Stimulated activated naive CD8-positive, alpha-beta T cell treated with anti-CD3 and anti-CD28 coated beads, Interleukin-15, Interleukin-2, amounts not matched to agents 100 U/mL and 50 U/mL, for 24 hours (primary cell): ENCODE results near the gene PKDREJ.
"Not testable (repeated sequence)": the region's sequence is repeated elsewhere in the genome, so short reads cannot be mapped to it uniquely, and the experiment has no call there.

Experiments
- ATAC-seq: fragments of 150-1000 bp; cut with Tn5 transposase; one replicate; pipeline ENCODE4 v1.10.0; 2021
- DNase-seq: peaks from one replicate; pipeline ENCODE4 v3.0.0; 2021

Gene PKDREJ, protein sequence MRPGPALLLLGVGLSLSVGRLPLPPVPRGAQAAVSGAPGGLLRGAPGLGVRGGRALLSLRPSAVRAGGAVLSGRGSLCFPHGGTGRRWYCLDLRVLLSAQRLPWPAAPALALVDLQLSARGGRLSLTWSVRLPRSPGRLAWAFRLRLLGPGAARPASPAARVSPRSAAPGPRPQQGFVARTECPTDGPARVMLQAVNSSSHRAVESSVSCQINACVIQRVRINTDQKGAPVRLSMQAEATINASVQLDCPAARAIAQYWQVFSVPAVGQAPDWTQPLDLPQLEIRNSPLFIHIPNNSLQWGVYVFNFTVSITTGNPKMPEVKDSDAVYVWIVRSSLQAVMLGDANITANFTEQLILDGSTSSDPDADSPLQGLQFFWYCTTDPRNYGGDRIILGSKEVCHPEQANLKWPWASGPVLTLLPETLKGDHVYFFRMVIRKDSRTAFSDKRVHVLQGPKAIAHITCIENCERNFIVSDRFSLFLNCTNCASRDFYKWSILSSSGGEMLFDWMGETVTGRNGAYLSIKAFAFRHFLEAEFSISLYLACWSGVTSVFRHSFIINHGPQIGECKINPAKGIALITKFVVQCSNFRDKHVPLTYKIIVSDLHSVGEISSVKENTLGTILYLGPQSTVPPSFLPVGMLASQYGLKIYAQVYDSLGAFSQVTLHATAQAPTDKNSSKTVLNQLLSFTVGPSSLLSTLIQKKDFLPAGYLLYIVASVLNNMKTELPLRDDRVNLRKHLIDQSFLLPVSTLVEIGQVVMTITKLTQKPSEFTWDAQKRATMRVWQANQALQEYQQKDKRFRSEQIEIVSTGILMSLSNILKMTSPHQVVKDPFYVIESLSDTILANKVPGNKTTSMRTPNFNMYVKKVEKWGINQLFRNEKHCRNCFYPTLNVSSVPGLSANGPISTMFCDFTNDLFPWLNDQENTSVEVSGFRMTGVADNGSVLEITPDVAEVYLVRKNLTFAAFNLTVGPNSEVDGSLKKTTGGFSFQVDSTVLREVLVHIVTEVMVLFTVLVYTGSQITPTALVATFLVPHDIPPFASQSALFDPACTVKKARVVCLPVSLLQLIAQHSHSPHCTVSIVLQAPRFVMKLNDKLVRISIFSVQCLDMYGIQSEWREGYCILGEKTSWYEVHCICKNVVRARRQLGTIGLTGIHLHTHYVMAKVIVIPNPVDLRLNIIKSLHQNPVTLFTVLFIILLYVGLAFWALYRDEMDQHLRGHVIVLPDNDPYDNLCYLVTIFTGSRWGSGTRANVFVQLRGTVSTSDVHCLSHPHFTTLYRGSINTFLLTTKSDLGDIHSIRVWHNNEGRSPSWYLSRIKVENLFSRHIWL (N-terminal part only)

DNA sequence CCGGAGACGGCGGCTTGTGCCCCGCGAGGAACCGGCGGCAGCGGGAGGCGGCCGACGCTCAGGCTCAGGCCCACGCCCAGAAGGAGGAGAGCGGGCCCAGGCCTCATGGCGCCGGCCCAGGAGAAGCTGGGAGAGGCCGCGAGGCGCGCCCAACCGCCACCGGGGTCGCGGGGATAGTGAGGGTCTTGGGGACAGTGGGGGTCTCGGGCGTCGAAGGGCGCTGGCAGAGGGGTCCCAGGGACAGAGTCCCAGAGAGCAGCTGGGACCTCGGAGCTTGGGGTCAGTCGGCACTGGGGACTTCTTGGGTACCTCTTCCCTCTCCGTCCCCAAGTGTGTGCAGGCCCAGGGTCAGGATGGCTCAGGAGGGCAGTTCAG, at the start of gene PKDREJ:
Gene PKDREJ (minus strand): TSS at position 128 of the 375 bp plus-strand sequence. CDS start 21 bp downstream, at position 107.
- no peak for DNase-seq
- no peak for ATAC-seq

DNA sequence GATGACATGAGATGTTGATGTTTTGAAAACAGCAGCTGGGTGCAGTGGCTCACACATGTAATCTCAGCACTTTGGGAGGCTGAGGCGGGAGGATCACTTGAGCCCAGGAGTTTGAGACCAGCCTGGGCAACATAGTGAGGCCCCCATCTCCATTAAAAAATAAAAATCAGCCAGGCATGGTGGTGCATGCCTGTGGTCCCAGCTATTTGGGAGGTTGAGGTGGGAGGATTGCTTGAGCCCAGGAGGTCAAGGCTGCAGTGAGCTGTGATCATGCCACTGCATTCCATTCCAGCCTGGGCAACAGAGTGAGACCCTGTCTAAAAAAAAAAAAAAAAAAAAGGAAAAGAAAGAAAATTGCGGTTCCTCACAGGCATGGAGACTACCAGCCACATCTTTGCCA, 49.7 kb upstream of the PKDREJ start:
- ATAC-seq, DNase-seq: not testable (repeated sequence)

DNA sequence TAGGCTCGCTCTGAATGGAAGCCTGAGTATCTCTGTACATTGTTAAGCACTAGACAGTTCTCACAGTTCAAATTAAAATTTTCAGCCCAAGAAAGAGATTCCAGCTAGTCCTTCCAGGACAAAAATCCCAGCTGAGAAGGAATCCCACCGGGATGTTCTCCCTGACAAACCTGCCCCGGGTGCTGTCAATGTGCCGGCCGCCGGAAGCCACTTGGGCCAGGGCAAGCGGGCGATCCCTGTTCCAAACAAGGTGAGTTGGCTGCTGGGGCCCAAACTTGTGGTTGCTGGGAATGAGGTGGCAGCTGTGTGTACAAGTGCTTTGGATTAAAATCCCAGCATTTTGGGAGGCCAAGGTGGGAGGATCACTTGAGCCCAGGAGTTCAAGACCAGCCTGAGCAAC, 48.9 kb upstream of the PKDREJ start:
- DNase-seq (no peak), ATAC-seq (no peak)

DNA sequence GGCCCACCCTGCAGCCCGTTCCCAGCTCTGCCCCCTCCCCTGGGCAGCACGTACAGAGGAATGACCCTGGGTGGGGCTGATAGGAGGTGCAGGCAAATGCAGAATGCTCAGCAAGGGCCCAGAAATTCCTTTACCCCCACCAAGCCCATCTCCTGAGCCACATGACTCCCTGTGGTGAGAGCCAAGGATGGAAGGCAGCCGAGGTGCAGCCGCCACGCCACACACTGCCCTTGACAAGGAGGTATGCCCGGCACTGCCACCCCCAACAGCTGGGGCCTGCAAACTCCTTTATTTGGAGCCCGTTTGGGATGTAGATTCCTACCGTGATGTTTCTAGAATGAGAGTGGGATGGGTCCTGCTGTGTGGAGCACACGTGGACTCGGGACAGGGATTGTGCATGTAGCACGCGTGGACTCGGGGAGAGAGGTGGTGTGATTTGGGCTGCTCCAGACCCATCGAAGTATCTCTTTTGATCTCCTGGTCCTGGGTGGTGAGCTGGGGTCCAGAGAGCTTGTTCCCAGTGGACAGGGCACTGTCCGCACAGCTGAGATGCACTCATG, 46.5 kb upstream of the PKDREJ start:
- DNase-seq (no peak), ATAC-seq (no peak)

DNA sequence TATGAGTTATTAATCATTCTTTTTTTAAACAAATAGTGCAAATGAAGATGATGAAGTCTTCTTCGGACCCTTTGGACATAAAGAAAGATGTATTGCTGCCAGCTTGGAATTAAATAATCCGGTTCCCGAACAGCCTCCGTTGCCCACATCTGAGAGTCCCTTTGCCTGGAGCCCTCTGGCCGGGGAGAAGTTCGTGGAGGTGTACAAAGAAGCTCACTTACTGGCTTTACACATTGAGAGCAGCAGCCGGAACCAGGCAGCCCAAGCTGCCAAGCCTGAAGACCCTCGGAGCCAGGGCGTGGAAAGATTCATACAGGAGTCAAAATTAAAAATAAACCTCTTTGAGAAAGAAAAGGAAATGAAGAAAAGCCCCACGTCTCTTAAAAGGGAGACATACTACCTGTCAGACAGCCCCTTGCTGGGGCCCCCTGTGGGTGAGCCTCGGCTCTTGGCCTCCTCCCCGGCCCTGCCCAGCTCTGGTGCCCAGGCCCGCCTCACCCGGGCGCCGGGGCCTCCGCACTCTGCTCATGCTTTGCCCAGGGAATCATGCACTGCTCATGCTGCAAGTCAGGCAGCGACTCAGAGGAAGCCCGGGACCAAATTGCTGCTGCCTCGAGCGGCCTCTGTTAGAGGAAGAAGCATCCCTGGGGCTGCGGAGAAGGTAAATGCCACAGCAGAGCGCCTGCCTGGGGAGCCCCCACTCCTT, 45.3 kb upstream of the PKDREJ start:
- ATAC-seq, result no peak
- no peak for DNase-seq

DNA sequence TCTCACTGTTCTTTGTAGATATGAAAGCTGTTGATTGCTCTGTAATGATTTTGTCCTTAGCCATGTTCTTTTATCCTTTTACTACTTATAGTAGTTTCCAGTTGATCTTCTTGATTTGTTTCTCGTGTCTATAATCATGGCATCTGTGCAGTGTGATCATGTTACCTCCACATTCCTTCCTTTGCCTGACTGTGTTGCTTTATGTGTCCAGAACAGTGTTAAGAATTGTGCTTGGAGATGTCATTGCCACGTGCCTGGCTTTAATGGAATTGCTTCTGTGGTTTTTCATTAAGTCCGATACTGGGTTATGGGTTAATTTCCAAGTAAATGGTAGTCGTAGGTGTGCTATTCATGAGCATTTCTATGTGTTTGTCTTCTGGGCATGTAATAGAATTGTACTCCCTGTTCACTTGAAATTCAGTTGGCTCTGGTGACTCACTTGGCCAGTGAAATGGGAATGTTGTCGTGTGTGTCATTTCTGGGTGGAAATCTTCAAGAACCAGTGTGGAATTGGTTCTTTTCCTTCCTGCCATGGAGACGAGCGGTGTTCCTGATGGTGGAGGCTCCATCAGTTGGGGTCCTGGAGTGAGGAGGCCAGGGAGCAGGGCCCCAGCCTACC, 40.3 kb upstream of the PKDREJ start:
- DNase-seq (no peak), ATAC-seq (no peak)

DNA sequence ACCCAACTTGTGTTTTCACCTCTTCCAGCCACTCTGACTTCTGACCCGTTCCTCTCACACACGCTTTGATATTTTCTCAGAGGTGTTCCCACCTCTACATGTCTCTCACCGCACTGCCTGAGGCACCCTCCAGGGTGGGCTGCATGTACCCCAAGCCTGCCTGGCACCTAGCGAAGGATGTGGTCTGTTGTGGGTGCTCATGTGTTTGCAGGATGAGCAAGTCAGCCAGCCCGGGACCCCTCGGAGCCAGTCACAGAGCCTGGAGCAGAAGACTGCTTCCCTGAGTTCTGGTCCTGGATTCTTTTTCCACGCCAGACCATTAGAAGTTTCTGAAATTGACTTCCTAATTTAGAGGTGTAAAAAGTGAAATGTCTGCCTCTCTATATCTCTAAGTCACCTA, 37.3 kb upstream of the PKDREJ start:
- DNase-seq (no peak), ATAC-seq (no peak)

DNA sequence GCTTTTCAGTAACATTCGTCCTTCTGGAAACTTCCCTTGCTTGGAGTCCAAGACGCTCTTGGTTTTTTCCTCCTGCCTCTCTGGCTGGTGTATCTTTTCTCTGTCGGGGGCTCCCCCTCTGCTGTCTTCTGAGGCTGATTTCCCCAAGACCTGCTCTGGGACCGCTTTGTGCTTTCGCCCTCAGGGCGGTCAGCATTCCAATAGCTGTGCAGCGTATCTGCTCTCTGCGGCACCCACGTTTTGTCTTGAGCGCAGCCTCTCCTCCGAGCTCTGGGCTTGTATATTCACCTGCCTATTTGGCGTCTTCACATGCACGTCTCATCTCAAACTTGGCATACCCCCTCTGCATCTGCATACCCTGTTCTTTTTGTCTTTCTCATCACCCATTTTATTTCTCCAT, 36.0 kb upstream of the PKDREJ start:
- ATAC-seq (no peak), DNase-seq (no peak)

DNA sequence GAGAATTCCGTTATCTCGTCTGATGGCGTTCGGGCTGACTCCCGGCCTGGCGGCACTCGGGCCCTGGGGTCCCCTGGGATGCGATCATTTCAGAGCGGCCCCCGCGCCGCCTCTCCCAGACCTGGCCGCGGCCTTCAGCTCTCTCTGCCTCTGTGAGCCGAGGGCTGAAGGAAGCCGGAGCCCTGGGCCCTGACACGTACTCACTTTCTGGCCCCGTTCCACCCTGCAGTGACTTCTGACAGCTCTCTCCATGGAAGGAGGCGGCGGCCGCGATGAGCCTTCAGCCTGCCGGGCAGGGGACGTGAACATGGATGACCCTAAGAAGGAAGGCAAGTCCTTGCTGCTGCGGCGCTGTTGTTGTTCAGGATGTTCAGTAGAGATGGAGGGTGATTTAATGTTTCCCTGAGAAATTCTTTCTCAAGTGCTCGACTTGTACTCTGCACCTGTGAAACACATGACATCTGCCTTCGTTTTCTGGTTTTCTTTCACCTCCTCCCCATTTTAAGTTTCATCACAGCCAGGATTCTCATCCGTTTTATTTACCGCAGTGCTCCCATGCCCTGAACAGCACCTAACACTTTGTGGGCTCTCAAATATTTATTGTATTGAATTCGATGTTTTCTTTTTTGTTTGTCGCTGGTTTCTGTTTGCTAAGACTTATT, 34.1 kb upstream of the PKDREJ start:
- no peak for ATAC-seq
- DNase-seq, result peak; percentile 33

DNA sequence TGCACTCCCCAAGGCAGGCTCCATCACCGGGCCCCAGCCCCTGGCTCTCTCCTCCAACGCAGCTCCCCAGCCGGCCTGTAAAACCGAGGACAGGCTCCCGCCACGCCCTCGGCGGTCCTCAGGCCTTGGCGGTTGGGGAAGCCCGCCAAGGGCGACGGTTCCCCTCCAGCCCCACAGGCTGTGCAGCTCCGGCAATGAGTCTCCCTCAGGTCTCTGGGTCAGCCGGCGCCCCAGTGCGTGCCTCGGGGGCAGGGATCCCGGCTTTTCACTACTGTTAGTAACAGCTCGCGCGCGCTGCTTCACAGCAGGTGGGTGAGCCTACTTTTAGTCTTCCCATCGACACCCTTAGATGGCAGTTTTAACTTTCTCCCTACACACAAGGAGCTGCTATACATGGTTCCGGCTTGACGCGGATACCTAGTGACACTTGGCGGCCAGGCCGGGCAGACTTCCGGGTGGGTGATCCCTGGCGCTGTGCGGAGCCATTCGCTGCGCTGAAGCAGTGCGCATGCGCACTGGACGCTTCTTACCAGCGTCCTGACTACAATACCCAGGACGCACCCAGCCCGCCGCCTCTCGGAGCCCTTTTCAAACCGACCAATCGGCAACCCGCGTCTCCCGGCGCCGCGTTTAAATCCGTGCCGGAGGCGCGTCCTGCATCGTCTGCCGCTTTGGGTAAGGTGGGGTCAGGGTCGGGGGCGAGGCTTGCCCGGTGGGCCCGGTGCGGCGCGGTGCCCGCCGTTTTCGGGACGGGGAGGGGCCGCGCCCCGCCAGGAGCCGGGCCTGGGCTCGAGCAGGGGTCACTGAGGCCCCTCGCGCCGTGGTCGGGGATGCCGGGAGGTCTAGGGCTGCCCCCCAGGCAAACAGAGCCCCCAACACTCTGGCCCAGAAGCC, 33.4 kb upstream of the PKDREJ start, which contains the start of gene GTSE1:
Gene GTSE1 (plus strand): TSS at position 614 of the 894 bp plus-strand sequence. CDS start 531 bp downstream, outside the sequence.
- ATAC-seq, result peak; percentile 99
- DNase-seq, result peak; percentile 96

DNA sequence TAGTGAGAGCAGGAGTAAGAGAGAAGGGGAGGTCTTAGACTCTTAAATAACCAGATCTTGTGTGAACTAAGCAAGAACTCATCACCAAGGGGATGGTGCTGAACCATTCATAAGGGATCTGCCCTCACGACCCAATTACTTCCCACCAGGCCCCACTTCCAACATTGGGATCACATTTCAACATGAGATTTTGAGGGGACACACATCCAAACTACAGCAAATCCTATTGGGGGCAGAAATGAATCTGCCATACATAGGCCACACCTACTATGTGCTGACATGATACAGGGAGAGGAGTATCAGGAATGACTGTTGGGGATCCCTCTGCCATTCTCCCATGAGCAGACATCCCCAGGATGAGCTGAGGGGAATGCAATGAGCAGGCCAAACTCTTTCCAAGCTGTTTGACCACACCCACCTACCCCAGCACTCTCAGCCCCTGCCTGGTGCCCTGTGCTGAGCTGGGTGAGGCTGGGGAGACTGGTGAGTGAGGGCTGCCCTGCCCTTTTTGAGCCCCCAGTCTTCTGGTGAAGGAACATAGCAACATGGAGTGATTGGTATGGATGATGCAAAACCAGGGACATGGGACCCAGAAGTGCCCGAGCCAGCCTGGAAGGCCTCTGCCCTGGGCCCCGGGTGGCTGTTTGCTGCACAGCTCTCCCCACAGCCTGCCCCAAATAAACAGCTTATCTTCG, 32.3 kb upstream of the PKDREJ start:
- no peak for DNase-seq
- ATAC-seq, result no peak

DNA sequence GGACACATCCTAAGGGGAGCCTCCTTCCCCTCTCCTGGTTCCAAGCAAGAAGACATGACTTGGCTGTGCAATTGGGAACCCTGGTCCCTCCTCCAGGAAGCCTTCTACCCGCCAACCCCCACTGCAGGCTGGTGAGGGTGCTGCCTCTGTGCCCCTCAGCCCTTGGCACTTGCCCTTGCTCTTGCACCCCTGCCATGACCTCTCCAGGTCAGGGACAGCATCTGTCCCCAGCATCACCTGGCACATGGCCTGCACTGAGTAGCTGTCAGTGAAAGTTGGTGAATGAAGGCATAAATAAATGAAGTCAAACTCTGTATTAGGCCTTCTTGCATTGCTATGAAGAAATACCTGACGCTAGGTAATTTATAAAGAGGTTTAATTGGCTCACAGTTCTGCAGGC, 31.6 kb upstream of the PKDREJ start:
- ATAC-seq (no peak), DNase-seq (no peak)

DNA sequence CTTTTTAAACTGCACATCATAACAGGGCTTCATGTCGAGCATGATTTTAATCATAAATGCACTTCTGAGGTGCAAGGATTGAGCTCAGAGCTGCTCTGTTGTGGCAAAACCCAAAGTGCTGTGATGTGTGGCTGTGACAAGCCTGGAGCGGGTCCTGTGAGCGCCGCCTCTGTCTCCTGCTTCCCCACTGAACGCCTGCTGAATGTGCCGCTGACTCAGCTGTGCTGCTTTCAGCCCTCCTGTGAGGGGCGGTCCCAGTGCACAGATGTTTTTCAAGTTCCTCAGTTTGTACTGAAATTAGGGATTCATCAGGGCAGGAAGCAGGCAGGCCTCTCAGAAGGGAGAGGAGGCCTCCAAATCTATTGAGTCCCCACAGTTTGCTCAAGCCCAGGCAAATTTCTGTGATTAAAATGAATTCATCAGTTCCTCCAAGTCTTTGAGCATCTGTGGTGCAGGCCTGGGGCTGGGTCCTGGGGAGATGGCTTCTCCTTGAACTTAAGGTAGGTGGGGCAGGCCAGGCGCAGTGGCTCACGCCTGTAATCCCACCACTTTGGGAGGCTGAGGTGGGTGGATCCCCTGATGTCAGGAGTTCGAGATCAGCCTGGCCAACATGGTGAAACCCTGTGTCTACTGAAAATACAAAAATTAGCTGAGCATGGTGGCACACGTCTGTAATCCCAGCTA, 30.6 kb upstream of the PKDREJ start:
- ATAC-seq, result no peak
- peak; percentile 17 for DNase-seq

DNA sequence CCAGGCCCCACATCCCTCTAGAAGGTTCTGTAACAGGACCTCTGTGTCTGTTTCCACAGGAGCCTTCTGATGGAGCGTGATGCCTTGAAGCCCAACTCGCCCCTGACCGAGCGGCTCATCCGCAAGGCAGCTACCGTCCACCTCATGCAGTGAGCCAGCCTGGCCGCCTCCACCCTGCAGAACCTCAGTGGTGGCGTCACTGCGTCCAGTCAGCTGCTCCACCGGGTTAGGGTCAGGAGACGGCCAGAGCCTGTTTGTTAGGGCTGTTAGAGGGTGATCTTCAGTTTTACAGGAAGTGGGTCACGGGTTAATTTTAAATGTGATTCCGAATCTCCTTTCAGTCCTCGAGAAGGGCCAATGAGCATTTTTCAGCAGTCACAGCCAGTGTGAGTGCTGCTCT, 29.6 kb upstream of the PKDREJ start:
- no peak for ATAC-seq

DNA sequence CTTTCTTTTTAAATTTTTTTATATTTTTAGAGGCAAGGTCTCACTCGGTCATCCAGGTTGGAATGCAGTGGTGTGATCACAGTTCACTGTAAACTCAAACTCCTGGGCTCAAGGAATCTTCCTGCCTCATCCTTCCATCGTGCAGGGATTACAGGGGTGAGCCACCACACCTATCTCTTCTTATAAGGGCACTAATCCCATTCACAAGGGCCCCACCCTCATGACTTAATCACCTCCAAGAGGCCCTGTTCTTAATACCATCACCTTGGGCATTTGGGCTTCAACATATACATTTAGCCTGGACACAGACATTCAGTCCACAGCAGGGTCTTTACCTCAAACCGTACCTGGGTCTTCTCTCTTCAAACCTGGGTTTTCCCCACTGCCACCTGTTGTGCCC, 29.0 kb upstream of the PKDREJ start:
- no peak for DNase-seq
- no peak for ATAC-seq

More for the DNA sequence above, 29.6 kb upstream of the PKDREJ start:
- DNase-seq, result no peak

DNA sequence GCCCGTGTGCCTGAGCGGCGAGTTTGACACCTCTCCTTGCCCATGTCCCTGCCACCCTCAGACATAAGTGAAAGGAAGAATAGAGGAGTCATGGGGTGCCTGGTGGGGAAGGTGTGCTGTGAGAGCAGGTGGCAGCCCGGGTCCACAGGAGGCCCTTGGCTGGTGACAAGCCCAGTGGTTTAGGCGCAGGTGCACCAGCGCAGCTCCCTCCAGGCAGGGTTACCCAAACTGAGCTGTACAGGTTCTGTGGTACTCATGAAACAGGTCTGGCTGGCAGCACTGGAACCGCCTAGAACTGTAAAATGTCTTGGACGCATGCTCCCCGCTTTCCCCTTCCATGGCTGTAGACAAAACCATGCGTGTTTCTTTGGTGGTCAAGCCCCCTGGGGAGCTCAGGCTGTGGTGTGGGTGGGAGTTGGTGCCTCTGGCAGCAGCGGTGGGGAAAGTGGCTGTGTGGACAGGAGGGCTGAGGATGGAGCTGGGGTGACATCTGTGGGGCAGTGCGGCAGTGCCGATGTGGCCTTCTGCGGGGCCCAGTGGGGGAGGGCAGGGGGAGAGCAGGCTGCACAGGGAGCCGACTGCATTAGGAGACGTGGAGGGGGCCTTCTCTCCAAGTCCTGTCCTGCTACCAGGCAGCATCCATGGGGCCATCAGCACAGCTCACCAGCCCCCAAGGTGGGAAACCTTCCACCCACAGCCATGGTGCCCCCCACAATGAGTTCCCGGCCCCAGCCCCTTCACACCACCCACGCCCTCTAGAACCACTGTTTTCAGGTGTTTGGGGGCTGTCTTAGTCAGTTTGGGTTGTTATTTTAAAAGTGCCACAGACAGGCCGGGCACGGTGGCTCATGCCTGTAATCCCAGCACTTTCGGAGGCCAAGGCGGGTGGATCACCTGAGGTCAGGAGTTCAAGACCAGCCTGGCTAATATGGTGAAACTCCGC, 28.0 kb upstream of the PKDREJ start:
- DNase-seq (no peak), ATAC-seq (no peak)
